ENCODE data around the gene NUTM1. TPM values are rescaled to one million over a fixed set of nuclear protein-coding genes. Genes with fewer than 3 reads are reported as not detected.
"Not testable (repeated sequence)": the region's sequence is repeated elsewhere in the genome, so short reads cannot be mapped to it uniquely, and the experiment has no call there.

Gene NUTM1
- total RNA-seq, 2 donors from 2014 or later = not detected

GRCh38 chr15:34366271-34367065 lies 23.4 kb downstream of the NUTM1 start:
- no peaks in the 10 kb centered on the region for H3K9me3 Mint-ChIP-seq
- peaks cover 29% of the 10 kb centered on the region for H3K4me1 Mint-ChIP-seq
- peak overlapping the region; percentile 86 for H3K27ac Mint-ChIP-seq
- ATAC-seq (replicated peaks) = peak; percentile 20
- H3K4me3 Mint-ChIP-seq = peak overlapping the region; percentile 96
- no peaks in the 10 kb centered on the region for H3K27me3 Mint-ChIP-seq
- peaks cover 35% of the 10 kb centered on the region for H3K36me3 Mint-ChIP-seq (ENCODE audit: low read depth)

- H3K9me3 Mint-ChIP-seq = no peaks in the 10 kb centered on the region
These were observed 24.3 kb downstream of the NUTM1 start, which contains the start of gene LPCAT4 for GRCh38 chr15:34367101-34368081. LPCAT4 (minus strand) TSS chr15:34367196; CDS start chr15:34367100, 96 bp downstream.

GRCh38 chr15:34370129-34370528 lies 27.0 kb downstream of the NUTM1 start:
- no peak for ATAC-seq (replicated peaks)
- H3K27ac Mint-ChIP-seq = no peak overlapping the region
- H3K27me3 Mint-ChIP-seq = no peaks in the 10 kb centered on the region
- peak overlapping the region; percentile 35 for H3K4me3 Mint-ChIP-seq
- no peaks in the 10 kb centered on the region for H3K36me3 Mint-ChIP-seq (ENCODE audit: low read depth)
- H3K9me3 Mint-ChIP-seq = no peaks in the 10 kb centered on the region
- H3K4me1 Mint-ChIP-seq = peaks cover 16% of the 10 kb centered on the region

More at GRCh38 chr15:34367101-34368081, 24.3 kb downstream of the NUTM1 start, which contains the start of gene LPCAT4:
- Mint-ChIP-seq H3K4me3 (peak within 1 kb of the TSS; percentile 96), H3K4me1 (peaks cover 29% of the 10 kb centered on the region), H3K27me3 (no peaks in the 10 kb centered on the region), H3K27ac (peak within 1 kb of the TSS; percentile 86), H3K36me3 (ENCODE audit: low read depth) (peaks cover 25% of the 10 kb centered on the region)
- ATAC-seq (replicated peaks) = peak; percentile 88

GRCh38 chr15:34370643-34371042 lies 27.5 kb downstream of the NUTM1 start:
- Mint-ChIP-seq H3K36me3 (ENCODE audit: low read depth) (no peaks in the 10 kb centered on the region), H3K27me3 (no peaks in the 10 kb centered on the region), H3K4me3 (no peak overlapping the region), H3K9me3 (no peaks in the 10 kb centered on the region), H3K27ac (no peak overlapping the region), H3K4me1 (peaks cover 12% of the 10 kb centered on the region)
- ATAC-seq (replicated peaks) = no peak

GRCh38 chr15:34373951-34374350 lies 30.8 kb downstream of the NUTM1 start:
- no peak overlapping the region for H3K4me3 Mint-ChIP-seq
- H3K4me1 Mint-ChIP-seq = peaks cover 7% of the 10 kb centered on the region
- no peaks in the 10 kb centered on the region for H3K27me3 Mint-ChIP-seq
- no peaks in the 10 kb centered on the region for H3K9me3 Mint-ChIP-seq
- ATAC-seq (replicated peaks) = no peak
- H3K36me3 Mint-ChIP-seq (ENCODE audit: low read depth) = no peaks in the 10 kb centered on the region
- no peak overlapping the region for H3K27ac Mint-ChIP-seq

- no peak overlapping the region for H3K4me3 Mint-ChIP-seq
- H3K36me3 Mint-ChIP-seq (ENCODE audit: low read depth) = no peaks in the 10 kb centered on the region
- H3K27ac Mint-ChIP-seq = no peak overlapping the region
- H3K9me3 Mint-ChIP-seq = no peaks in the 10 kb centered on the region
- peaks cover 5% of the 10 kb centered on the region for H3K4me1 Mint-ChIP-seq
- no peaks in the 10 kb centered on the region for H3K27me3 Mint-ChIP-seq
- ATAC-seq (replicated peaks) = no peak
These were observed 31.7 kb downstream of the NUTM1 start for GRCh38 chr15:34374816-34375215.

- H3K9me3 Mint-ChIP-seq; H3K4me1 Mint-ChIP-seq; H3K4me3 Mint-ChIP-seq; H3K36me3 Mint-ChIP-seq (ENCODE audit: low read depth); ATAC-seq (replicated peaks); H3K27me3 Mint-ChIP-seq; H3K27ac Mint-ChIP-seq: not testable (repeated sequence)
These were observed 32.4 kb downstream of the NUTM1 start for GRCh38 chr15:34375541-34375940.

- Mint-ChIP-seq H3K4me3 (no peak overlapping the region), H3K27me3 (no peaks in the 10 kb centered on the region), H3K36me3 (ENCODE audit: low read depth) (peaks cover 6% of the 10 kb centered on the region), H3K4me1 (no peaks in the 10 kb centered on the region), H3K27ac (no peak overlapping the region), H3K9me3 (no peaks in the 10 kb centered on the region)
- no peak for ATAC-seq (replicated peaks)
These were observed 33.7 kb downstream of the NUTM1 start for GRCh38 chr15:34376856-34377255.

- H3K4me1 Mint-ChIP-seq; H3K27me3 Mint-ChIP-seq; H3K36me3 Mint-ChIP-seq (ENCODE audit: low read depth); H3K27ac Mint-ChIP-seq; H3K4me3 Mint-ChIP-seq; H3K9me3 Mint-ChIP-seq; ATAC-seq (replicated peaks): not testable (repeated sequence)
These were observed 37.4 kb downstream of the NUTM1 start for GRCh38 chr15:34380491-34380890.

- not testable (repeated sequence) for ATAC-seq (replicated peaks); H3K9me3 Mint-ChIP-seq; H3K27me3 Mint-ChIP-seq; H3K4me1 Mint-ChIP-seq; H3K4me3 Mint-ChIP-seq; H3K27ac Mint-ChIP-seq; H3K36me3 Mint-ChIP-seq (ENCODE audit: low read depth)
These were observed 38.9 kb downstream of the NUTM1 start for GRCh38 chr15:34381829-34382521.

GRCh38 chr15:34389594-34390086 lies 46.5 kb downstream of the NUTM1 start:
- not testable (repeated sequence) for H3K4me3 Mint-ChIP-seq; H3K27ac Mint-ChIP-seq; H3K27me3 Mint-ChIP-seq; H3K9me3 Mint-ChIP-seq; H3K36me3 Mint-ChIP-seq (ENCODE audit: low read depth); ATAC-seq (replicated peaks); H3K4me1 Mint-ChIP-seq

GRCh38 chr15:34392981-34393380 lies 49.9 kb downstream of the NUTM1 start:
- not testable (repeated sequence) for H3K4me1 Mint-ChIP-seq; H3K36me3 Mint-ChIP-seq (ENCODE audit: low read depth); H3K9me3 Mint-ChIP-seq; H3K27me3 Mint-ChIP-seq; H3K4me3 Mint-ChIP-seq; ATAC-seq (replicated peaks); H3K27ac Mint-ChIP-seq

GRCh38 chr15:34397637-34398259 lies 54.6 kb downstream of the NUTM1 start:
- H3K36me3 Mint-ChIP-seq (ENCODE audit: low read depth); H3K27ac Mint-ChIP-seq: not testable (repeated sequence)

GRCh38 chr15:34403160-34403598 lies 60.1 kb downstream of the NUTM1 start:
- H3K4me3 Mint-ChIP-seq, H3K9me3 Mint-ChIP-seq: not testable (repeated sequence)

More at GRCh38 chr15:34397637-34398259, 54.6 kb downstream of the NUTM1 start:
- H3K4me3 Mint-ChIP-seq, H3K4me1 Mint-ChIP-seq, H3K27me3 Mint-ChIP-seq, H3K9me3 Mint-ChIP-seq: not testable (repeated sequence)
- peak; percentile 96 for ATAC-seq (replicated peaks)

More at GRCh38 chr15:34403160-34403598, 60.1 kb downstream of the NUTM1 start:
- H3K4me1 Mint-ChIP-seq; H3K27me3 Mint-ChIP-seq; H3K27ac Mint-ChIP-seq; H3K36me3 Mint-ChIP-seq (ENCODE audit: low read depth): not testable (repeated sequence)
- ATAC-seq (replicated peaks) = peak; percentile 79

Data from activated T-helper 17 cell treated with anti-CD3 and anti-CD28 coated beads, Interleukin-2, amount 50 U/mL, for 72 hours (primary cell).